GM21381 (cell line): ENCODE measurements around the gene ST3GAL2.
"Not testable (repeated sequence)": the region's sequence is repeated elsewhere in the genome, so short reads cannot be mapped to it uniquely, and the experiment has no call there.

ENCODE experiments used
- ATAC-seq: cut with Tn5 transposase; IDR thresholded peaks from one replicate; pipeline ENCODE4 v1.9.1; 2021; ENCODE audit warnings: mild to moderate bottlenecking, moderate library complexity; ENCODE audit not compliant: unreplicated experiment

The ST3GAL2 gene

DNA sequence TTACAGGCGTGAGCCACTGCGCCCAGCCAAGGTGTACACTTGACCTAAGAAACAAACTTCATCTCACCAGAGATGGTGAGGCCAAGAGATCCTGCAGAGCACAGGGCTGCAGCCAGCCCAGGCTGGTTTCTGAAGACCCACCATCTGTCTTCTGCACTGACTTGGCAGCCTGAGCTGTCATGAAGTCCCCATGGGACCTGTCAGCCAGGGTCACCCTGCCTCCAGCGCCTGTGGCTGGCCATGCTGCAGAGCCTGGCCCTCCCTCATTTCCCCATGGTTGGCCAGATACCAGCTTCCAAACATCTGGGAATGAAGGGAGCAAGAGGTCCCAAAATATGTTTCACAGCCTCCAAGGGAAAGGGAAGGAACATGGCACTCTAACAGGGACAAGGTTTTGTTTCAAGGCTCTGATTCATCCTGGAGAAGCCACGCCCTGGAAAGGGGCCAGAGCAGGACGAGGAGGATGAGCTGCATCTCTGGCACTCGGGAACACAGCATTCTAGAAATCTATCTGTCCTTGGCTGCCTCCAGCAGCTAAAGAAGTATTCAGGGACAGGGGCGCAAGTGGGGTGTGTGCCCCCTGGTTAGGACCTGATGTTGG is 46.9 kb downstream of the ST3GAL2 start:
- no peak for ATAC-seq

DNA sequence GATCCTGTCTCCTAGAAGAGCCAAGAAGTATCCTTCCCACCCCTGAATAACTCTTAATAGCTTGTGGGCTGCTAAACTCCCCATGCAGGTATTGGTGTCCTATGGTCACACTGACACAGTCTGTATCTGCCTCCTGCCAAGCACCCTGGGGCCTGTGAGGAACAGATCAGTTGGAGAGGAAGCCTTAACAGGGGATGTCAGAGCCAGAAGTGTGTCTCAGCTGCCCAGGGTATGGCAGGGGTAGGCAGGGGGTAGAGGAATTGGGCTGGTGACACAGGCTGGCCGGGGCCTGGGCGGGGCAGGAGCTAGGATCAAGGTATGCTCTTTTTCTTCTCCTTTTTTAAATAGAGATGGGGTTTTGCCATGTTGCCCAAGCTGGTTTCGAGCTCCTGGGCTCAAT is 47.5 kb downstream of the ST3GAL2 start:
- no peak for ATAC-seq

DNA sequence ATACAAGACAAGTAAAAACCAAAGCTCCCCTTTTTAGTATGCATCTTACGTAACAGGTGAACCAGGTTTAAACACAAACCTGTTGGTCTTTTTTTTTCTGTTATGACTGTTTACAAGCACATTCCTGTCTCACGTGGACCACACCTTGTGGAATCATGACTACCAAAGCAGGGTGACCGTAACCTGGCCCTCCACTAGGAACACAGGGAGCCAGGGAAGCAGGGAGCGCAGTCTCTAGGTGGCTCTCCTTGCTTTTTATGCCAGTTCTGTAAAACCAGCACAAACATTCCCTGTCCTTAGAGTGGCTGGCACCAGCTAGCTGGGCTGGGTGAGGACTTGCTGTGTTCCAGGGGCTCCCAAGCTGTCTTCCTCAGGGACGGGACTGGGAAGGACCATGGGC is 48.1 kb downstream of the ST3GAL2 start:
- no peak for ATAC-seq

DNA sequence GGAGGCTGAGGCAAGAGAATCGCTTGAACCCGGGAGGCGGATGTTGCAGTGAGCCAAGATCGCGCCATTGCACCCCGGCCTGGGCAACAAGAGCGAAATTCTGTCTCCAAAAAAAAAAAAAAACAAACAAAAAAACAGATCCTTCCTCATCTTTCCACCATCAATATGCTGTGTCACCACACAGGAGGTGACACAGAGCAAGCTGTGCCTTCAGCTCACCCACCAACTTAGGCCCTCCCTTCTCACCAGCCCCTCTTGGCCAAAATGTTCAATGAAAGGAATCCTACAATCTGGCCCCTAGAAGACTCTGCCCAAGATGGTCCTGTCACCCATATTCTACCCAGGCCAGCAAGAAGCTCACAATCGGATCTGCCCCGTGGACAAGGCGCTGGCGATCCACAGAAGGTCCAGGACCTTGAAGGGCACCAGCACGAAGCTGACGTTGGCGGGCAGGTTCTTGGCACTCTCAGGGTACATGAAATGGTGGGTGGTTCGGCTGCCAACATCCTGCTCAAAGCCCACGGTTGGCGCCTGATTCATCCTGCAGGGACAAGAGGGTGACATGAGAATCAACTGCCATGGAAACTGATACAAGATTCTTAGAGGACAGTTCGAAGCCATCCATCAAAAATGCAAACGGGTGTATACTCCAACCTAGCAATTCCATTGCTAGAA is 50.8 kb downstream of the ST3GAL2 start:
- no peak for ATAC-seq

- not testable (repeated sequence) for ATAC-seq
Observed at GRCh38 chr16:70386289-70386986, 52.5 kb downstream of the ST3GAL2 start.

- no peak for ATAC-seq
Observed at GRCh38 chr16:70383421-70383960, 55.4 kb downstream of the ST3GAL2 start.

DNA sequence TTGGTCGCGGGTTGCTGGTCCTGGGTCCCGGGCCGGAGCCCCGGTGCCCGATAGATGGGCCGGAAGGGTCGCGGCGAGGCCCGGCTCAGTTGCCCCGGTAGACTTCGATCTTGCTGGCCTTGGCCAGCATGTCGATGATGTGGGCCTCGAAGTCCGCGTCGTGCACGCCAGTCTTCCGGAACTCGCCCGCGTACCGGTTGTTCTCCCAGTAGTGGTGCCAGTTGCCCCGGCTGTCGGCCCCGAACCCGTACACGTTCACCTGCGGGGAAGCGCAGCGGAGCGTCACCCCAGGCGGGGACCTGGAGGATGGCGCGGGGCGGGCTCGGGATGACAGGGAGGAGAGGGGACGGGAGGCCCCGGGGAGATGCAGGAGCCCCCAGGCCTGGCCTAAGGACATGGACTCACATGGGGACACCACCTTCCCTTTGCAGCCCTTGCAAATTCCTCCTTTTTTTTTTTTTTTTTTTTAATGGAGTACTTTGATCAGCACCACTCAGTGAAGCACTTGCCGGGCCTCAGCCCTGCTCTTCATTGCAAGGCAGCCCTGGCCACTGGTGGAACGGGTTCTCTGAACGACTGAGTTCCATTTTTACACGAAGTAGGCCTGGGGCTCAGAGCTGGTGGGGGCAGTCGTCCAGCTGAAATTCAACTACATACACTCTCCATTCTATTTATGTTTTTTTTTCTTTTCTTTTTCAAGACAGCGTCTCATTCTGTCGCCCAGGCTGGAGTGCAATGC is 57.1 kb downstream of the ST3GAL2 start:
- ATAC-seq, result no peak

GRCh38 chr16:70380919-70381603 is 57.8 kb downstream of the ST3GAL2 start:
- peak; percentile 86 for ATAC-seq

DNA sequence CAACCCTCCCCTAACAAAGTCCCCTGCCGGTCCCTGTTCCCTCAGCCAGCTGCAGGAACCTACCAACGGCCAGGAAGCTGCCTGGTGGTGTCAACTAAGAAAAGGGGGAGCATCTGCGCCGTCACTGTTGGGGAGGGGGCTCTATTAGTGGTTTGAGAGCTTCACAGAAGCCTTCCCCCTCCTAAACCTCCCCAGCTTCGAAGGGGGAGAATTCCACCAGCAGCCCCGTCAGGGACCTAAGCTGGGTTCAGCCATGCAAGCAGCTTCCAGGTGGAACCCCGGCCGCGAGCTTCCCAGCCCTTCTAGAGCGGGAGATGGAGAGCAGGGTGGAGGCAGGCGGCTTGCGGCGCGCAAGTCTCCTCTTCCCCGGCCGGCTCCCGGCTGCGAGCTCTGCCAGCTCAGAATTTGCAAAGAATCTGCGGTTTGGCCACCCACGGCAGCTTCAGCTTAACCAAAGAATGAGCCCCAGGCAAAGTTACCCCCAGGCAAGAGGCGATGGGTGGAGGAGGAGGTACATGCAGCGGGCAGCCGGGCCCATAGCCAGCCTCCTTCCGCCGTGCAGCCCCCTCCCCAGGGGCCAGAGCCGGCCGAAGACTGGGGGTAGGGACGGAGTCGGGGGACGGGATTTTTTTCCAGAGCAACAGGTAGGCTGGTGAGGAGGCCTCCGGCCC is 58.5 kb downstream of the ST3GAL2 start:
- ATAC-seq, result peak; percentile 12

- ATAC-seq, result no peak
Observed at GRCh38 chr16:70378869-70379493, 59.9 kb downstream of the ST3GAL2 start.

DNA sequence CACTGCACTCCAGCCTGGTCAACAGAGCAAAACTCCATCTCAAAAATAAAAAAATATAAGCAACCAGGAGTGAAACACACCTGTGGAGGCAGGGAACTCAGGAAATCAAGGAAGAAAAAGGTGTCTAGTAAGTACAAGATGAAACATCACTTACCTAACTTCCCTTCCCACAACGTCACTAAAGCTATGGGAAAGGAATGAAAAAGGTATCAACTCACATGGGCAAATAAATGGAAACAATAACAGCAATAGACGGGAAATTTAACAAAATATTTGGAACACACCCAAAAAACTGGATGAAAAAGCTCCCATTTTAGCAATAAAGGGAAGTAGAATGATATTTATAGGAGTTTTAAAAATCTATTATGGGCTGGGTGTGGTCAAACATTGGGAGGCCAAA is 61.1 kb downstream of the ST3GAL2 start:
- ATAC-seq, result no peak

GRCh38 chr16:70375636-70376611 is 63.0 kb downstream of the ST3GAL2 start:
- ATAC-seq, result no peak

GRCh38 chr16:70374213-70374612 is 64.7 kb downstream of the ST3GAL2 start:
- no peak for ATAC-seq

DNA sequence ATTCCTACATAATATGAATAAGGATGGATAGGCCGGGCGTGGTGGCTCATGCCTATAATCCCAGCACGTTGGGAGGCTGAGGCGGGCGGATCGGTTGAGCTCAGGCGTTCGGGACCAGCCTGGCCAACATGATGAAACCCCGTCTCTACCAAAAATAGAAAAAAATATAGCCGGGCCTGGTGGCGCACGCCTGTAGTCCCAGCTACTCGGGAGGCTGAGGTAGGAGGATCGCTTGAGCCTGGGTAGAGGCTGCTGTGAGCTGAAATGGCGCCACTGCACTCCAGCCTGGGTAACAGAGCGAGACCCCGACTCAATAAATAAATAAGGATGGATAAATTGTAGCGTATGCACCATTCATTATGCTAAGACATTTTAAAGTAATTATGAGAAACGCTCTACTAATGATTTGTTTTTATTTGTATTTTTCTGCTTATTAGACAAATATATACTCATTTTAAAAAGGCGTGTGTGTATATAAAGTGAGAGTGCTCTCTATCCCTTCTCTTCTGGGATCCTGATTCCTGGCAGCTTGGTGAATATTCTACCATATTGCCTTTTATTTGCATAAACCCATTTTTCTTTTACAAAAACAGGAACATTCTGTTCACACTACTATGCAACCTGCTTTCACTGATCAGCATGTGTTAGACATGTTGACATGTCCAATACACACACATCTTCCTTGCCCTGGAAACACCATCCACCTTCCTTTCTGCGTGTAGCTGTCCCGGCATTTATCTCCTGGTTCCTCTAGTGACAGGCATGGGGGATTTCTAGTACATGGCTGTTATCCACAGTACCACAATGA is 65.8 kb downstream of the ST3GAL2 start:
- ATAC-seq, result no peak

DNA sequence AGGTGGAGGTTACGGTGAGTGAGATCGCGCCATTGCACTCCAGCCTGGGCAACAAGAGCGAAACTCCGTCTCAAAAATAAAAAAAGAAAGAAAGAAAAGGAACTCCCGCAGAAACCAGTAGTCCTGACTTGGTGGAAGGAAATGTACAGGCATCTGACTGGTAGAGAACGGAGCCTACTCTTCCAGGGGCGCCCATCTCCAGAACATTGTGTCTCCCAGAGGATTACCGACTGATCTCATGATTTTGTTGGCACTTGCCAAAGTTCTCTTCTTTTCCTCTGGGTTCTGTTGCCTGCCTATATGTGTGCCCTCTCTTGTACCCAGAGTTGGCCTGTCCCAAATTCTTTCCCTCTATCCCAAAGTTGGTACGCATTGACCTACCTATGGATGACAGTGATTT is 68.0 kb downstream of the ST3GAL2 start:
- no peak for ATAC-seq

DNA sequence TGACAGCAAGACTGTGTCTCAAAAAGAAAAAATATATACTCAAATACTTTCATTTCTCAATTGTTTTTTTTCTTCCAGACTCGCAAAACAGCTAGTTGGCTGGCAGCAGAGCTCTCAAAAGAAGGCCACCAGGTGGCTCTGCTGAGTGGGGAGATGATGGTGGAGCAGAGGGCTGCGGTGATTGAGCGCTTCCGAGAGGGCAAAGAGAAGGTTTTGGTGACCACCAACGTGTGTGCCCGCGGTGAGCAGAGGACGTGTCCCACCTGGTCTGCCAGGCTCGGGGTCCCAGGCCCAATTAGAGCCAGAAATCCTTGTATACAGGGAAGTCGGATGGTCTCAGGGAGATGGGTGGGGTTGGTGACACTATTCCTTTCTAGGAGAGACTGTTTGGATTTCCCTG is 68.8 kb downstream of the ST3GAL2 start:
- ATAC-seq, result not testable (repeated sequence)

- no peak for ATAC-seq
Observed at GRCh38 chr16:70364399-70364798, 74.5 kb downstream of the ST3GAL2 start.

DNA sequence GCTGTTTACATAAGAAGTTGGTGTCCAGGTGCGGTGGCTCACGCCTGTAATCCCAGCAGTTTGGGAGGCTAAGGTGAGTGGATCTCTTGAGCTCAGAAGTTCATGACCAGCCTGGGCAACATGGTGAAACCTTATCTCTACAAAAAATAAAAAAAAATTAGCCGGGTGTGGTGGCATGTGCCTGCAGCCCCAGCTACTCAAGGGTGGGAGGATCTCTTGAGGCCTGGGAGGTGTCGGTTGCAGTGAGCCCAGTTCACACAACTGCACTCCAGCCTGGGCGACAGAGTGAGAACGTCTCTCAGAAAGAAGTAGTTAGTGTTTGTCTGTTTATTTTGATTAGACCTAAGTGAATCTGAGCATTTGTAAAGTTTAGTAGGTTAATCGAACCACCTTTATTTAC is 79.3 kb downstream of the ST3GAL2 start:
- ATAC-seq, result no peak
